Islet of Langerhans (tissue), 1 donor: ENCODE data around the gene SUGP2.

Experiments used
- FAIRE-seq: peaks from one replicate; lab custom pipeline; 2011; peaks lifted over from hg19 to GRCh38; lab: Jason Lieb, UNC

SUGP2 gene

GRCh38 chr19:19059018-19059836, 25.9 kb upstream of the SUGP2 start:
- no peak for FAIRE-seq

DNA sequence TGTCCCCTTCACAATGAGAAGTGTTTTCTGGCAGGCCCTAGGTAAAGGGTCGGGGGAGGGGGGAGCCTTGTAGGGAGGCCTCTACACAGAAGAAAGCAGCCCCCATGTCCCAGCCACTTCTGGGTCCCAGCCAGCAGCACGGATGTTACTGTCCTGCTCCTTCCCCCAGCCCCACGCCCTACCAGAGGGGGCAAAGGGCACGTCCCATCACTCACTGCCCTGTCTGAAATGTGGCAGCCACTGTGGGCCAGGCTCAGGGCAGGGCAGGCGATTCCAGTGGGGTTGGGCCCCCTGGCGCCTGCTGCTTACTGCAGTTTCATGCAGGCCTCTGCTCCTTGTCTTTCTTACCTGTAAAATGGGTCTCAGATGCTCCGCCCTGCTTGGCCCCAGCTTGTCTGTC, 24.4 kb upstream of the SUGP2 start:
- FAIRE-seq: no peak

DNA sequence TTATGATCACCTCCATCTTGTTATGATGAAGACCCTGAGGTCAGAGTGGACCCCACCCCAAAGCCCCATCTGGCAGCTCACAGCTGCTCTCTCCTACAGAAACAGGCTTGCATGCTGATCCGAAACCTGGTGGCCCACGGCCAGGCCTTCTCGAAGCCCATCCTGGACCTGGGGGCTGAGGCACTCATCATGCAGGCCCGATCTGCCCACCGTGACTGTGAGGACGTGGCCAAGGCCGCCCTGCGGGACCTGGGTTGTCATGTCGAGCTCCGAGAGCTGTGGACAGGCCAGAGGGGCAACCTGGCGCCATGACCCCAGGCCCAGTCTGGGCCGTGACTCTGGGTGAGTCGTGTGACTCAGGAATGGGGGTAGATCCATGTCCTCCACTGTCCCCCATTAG, 24.0 kb upstream of the SUGP2 start:
- no peak for FAIRE-seq

- FAIRE-seq: no peak
Measured at GRCh38 chr19:19056636-19057275, 23.4 kb upstream of the SUGP2 start.

DNA sequence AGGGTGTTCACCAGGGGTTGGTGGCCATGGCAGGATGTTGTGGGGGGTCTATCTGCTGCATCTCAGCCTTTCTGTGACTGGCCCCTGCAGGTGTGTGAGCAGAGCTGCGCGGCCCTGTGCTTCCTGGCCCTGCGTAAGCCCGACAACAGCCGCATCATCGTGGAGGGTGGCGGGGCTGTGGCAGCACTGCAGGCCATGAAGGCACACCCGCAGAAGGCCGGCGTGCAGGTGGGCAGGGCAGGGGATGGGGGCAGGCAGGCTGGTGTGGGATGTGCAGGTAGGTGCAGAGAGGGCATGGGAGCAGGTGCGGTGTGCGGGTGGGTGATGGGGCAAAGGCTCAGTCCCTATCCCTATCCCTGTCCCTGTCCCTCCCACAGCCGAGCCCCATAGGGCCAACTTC, 22.4 kb upstream of the SUGP2 start:
- no peak for FAIRE-seq

GRCh38 chr19:19054939-19055440, 21.7 kb upstream of the SUGP2 start:
- FAIRE-seq: no peak

DNA sequence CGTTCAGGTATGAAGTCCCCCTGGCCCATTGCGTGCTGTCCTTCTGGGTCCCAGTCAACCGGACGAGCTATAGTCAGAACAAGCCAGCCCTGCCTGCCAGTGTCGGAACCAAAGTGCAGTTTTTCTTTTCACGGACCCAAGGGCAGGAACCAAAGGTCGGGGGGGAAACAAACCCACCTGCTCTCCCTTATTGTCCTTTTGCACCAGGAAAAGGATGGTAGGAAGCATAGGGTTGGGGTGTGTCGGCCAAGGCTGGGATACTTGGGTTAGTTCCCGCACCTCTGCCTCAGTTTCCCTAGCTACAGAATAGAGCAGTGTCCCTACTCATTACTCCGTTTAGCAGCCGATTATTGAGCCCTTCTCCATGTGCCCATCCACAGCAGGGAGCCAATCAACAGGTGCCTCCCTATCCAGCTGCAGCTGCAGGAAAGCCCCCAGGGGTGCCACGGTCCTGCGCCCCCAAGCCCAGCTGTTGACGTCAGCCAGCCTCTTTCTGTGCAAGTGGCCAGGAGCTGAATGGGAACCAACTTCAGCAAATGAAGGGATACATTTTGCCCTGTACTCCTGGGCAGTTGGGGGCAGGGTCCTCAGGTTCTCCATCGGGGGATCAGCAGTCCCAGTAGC, 21.1 kb upstream of the SUGP2 start:
- no peak for FAIRE-seq

- no peak for FAIRE-seq
Measured at GRCh38 chr19:19053508-19054314, 20.4 kb upstream of the SUGP2 start.

DNA sequence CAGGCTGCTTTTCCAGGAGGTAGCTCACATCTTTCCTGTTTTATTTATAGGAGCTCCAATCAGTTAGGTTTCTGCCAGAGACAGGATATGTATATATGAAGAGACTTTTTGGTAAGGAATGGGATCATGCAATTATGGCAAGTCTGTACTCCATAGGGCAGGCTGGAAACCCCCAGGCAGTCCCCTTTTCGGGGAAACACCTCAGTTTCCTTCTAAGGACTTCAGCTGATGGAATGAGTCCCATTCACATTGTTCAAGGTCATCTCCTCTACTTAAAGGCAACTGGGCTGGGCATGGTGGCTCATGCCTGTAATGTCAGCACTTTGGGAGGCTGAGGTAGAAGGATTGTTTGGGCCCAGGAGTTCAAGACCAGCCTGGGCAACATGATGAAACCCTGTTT, 19.6 kb upstream of the SUGP2 start:
- FAIRE-seq: no peak

DNA sequence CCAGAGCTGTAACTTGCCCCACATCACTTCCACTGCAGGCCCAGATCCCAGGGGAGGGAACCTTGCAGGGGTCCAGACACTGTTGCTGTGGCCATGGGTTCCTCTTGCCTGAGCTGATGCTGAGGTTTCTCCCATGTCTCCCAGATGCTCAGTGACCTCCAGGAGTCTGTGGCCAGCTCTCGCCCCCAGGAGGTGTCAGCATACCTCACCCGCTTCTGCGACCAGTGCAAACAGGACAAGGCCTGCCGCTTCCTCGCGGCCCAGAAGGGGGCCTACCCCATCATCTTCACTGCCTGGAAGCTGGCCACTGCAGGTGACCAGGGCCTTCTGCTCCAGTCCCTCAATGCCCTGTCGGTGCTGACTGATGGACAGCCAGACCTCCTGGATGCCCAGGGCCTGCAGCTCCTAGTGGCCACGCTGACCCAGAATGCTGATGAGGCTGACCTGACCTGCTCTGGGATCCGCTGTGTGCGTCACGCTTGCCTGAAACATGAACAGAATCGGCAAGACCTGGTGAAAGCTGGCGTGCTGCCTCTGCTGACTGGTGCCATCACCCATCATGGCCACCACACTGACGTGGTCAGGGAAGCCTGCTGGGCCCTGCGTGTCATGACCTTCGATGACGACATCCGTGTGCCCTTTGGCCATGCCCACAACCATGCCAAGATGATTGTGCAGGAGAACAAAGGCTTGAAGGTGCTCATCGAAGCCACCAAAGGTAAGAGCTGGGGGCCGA, 18.3 kb upstream of the SUGP2 start:
- no peak for FAIRE-seq

- no peak for FAIRE-seq
Measured at GRCh38 chr19:19050731-19051130, 17.4 kb upstream of the SUGP2 start.

GRCh38 chr19:19050104-19050503, 16.8 kb upstream of the SUGP2 start:
- FAIRE-seq: no peak

DNA sequence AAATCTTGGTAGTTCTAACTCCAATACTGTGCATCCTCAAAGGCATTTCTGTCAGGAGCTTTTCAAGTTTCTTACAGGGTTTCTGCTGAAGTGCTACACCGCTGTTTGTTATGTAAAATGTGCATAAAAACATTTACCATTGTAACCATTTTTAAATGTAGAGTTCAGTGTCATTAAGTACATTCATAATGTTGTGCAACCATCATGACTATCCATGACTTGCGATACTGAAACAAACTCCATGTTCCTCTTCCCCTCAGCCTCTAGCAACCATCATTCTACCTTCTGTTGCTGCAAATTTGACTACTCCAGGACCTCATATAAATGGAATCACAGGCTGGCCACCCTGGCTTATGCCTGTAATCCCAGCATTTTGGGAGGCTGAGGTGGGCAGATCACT, 16.1 kb upstream of the SUGP2 start:
- no peak for FAIRE-seq

- FAIRE-seq: no peak
Measured at GRCh38 chr19:19043881-19044280, 10.6 kb upstream of the SUGP2 start.

DNA sequence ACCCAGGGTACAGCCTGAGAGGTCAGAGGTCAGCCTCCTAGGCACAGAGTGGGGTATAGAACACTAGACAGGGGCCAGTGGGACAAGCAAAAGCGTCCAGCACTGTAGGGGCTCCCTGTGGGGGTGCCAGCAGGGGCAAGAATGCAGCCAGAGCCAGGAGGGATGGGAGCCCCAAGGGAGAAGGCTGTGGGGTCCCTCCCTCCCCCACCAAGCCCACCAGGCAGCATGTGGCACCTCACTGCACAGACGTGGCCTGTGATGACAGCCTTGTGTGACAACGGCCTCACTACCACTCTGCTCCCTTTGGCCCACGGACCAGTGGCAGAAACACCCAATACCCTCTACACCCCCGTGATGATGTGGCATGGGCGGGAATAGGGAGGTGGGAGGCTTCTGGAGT, 10.2 kb upstream of the SUGP2 start:
- no peak for FAIRE-seq

DNA sequence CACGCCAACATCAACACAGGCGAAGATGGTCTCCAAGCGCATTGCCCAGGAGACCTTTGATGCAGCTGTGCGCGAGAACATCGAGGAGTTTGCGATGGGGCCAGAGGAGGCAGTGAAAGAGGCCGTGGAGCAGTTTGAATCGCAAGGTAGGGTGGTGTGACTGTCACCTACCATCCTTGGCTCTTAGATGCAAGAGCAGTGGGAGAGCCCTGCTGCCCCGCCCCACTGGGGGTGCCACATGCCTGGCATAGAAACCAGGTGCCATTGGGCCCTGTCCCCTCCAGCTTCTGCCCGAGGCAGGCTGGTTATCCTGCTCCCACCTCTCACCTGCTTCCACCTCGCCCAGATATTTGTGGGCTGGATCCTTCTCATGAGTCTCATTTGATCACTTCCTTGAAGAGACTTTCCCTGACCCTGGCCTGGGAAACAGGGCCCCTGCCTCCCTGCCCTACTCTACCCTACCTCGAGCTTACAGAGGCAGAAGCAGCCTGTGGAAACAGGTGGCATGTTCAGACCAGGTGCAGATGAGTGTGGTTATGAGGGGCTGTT, 9.5 kb upstream of the SUGP2 start:
- no peak for FAIRE-seq

- FAIRE-seq: no peak
Measured at GRCh38 chr19:19040417-19040816, 7.1 kb upstream of the SUGP2 start.

DNA sequence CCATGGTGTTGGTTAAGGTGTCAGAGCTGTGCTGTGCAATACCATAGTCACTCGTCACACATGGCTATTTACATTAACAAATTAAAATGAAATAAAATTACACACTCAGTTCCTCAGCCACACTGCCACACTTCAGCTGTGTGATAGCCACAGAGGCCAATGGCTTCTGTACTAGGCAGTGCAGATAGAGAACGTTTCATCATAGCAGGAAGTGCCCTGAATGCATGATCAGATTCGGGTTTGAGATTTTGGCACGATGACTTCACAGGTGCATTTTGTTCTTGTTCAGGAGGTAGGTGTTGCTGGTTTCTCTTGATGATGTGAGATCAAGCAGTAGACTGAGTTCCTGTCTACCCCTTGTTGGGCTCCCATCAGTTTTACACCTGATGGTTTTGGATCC, 6.6 kb upstream of the SUGP2 start:
- FAIRE-seq: no peak

DNA sequence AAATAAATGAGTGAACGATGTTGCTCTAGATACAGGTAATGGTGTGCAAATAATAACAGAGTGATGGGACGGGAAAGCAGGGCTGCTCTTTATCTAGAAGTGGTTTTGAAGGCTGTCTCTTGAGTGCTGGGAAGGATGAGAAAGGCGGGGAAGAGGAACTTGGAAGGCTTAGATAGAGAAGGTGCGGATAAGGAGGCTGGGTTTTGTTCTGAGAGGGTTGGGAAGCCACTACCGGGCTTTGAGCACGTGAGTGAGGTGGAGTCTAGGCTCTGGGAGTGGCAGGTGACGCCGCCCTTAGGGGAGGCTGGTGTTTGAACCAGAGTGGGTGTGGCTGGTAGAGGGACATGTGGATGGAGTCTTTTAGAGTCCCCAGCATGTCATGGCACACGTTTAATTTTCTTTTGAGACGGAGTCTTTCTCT, 897 bp upstream of the SUGP2 start:
- no peak for FAIRE-seq

DNA sequence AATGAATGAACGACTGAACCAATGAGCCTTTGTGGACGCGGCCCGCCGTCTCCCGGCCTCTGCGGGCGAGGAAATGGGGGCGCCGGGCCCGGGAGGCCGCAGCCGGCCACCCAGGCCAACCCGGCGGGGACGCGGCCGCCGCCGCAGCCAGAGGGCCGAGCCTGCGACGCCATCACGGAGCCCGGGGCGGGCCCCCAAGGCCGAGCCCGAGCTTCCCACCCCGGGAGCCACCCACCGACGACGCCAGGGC, 216 bp downstream of the SUGP2 start:
- no peak for FAIRE-seq

- FAIRE-seq: no peak
Measured at GRCh38 chr19:19032420-19033175, 719 bp downstream of the SUGP2 start.
